Karpas-422 (cell line): ENCODE results near the gene AMPD3. TPM values are rescaled to one million over a fixed set of nuclear protein-coding genes. Genes with fewer than 3 reads are reported as not detected.

ENCODE experiments used
- DNase-seq: peaks from one replicate; pipeline ENCODE4 v3.0.0-alpha.2; 2015
- H2AFZ ChIP-seq: fragments of 200-600 bp; sonication (generic); 2 replicates; pipeline ENCODE4 v1.6.1; 2014; ENCODE audit warnings: antibody characterized with exemption, low read length, mixed read lengths
- H3K27ac ChIP-seq: fragments of 200-600 bp; sonication (generic); 2 replicates; pipeline ENCODE4 v1.5.1; 2014; ENCODE audit warnings: mild to moderate bottlenecking, low read length, moderate library complexity
- H3K27me3 ChIP-seq: fragments of 200-600 bp; sonication (generic); 2 replicates; pipeline ENCODE4 v1.6.1; 2014; ENCODE audit warnings: low read length, mixed read lengths
- H3K36me3 ChIP-seq: fragments of 200-600 bp; sonication (generic); 2 replicates; pipeline ENCODE4 v1.6.1; 2014; ENCODE audit warnings: low read length, mixed read lengths; ENCODE audit not compliant: insufficient read depth
- H3K4me1 ChIP-seq: fragments of 200-600 bp; sonication (generic); 2 replicates; pipeline ENCODE4 v1.6.1; 2014; ENCODE audit warnings: mild to moderate bottlenecking, low read length, mixed read lengths
- H3K4me2 ChIP-seq: fragments of 200-600 bp; sonication (generic); 2 replicates; pipeline ENCODE4 v1.6.1; 2014; ENCODE audit warnings: low read length, low read depth, mild to moderate bottlenecking; ENCODE audit not compliant: poor library complexity, severe bottlenecking
- H3K4me3 ChIP-seq: fragments of 200-600 bp; sonication (generic); 2 replicates; pipeline ENCODE4 v1.5.1; 2014; ENCODE audit warnings: mild to moderate bottlenecking, antibody characterized with exemption, low read length, mixed read lengths
- H3K79me2 ChIP-seq: fragments of 200-600 bp; sonication (generic); 2 replicates; pipeline ENCODE4 v1.6.1; 2014; ENCODE audit warnings: mild to moderate bottlenecking, low read length, mixed read lengths
- H3K9ac ChIP-seq: fragments of 200-600 bp; sonication (generic); 2 replicates; pipeline ENCODE4 v1.6.0; 2014; ENCODE audit warnings: low read length
- H3K9me2 ChIP-seq: fragments of 200-600 bp; sonication (generic), shearing (Covaris generic); replicated peaks from 2 replicates; pipeline ENCODE4 v1.6.0; 2014; ENCODE audit warnings: mild to moderate bottlenecking, low read length, moderate library complexity; ENCODE audit not compliant: insufficient read depth
- H3K9me3 ChIP-seq: fragments of 300-700, 200-600 bp; sonication (generic); 2 replicates; pipeline ENCODE4 v1.6.1; 2014; ENCODE audit warnings: low read length, mixed read lengths
- H4K20me1 ChIP-seq: fragments of 200-600 bp; sonication (generic); 2 replicates; pipeline ENCODE4 v1.6.1; 2014; ENCODE audit warnings: mild to moderate bottlenecking, antibody characterized with exemption, low read length, low read depth; ENCODE audit not compliant: insufficient read depth
- total RNA-seq: library from RNA; depleted of rRNA; stranded (reverse); fragments of >200 nt; shearing (Covaris generic); gene quantifications from 2 replicates; pipeline ENCODE4 v1.2.3, GENCODE V29; 2014; ENCODE audit warnings: low replicate concordance

Gene AMPD3
- total RNA-seq, 1 experiment from 2014 or later, result 12.5 TPM

DNA sequence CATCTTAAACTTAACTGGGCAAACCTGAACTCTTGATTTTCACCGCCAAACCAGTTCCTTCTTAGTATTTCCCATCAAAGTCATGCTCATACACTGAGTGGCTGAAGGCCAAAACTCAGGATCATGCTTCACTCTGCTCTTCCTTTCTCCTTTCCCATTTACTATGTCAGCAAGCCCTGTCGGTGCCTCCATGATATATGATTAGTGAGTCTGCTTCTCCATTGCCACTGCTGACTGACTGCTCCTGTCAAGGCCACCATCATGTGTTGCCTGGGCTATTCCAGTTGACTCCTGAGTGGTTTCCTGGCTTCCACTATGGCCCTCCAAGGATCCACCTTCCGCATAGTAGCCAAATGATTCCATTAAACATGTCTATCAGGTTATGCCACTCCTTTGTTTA lies 42.8 kb upstream of the AMPD3 start:
- H4K20me1 ChIP-seq, result no peaks in the 10 kb centered on the region
- no peaks in the 10 kb centered on the region for H3K9me3 ChIP-seq
- H3K9me2 ChIP-seq, result no peaks in the 10 kb centered on the region
- no peaks in the 10 kb centered on the region for H3K27me3 ChIP-seq
- no peak overlapping the region for H2AFZ ChIP-seq
- no peaks in the 10 kb centered on the region for H3K79me2 ChIP-seq
- no peak overlapping the region for H3K27ac ChIP-seq
- no peak overlapping the region for H3K4me3 ChIP-seq
- no peaks in the 10 kb centered on the region for H3K36me3 ChIP-seq
- no peak overlapping the region for H3K9ac ChIP-seq
- H3K4me1 ChIP-seq, result peaks cover 8% of the 10 kb centered on the region
- no peak overlapping the region for H3K4me2 ChIP-seq
- DNase-seq, result no peak

DNA sequence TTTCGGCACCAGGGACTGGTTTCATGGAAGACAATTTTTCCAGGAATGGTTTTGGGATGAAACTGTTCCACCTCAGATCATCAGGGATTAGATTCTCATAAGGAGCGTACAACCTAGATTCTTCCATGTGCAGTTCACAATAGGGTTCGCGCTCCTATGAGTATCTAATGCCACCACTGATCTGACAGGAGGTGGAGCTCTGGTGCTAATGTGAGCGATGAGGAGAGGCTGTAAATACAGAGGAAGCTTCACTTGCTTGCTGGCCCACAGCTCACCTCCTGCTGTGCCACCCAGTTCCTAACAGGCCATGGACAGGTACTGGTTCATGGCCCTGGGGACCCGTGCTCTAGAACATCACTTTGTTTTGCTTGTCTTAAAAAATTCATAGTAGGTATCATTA lies 41.8 kb upstream of the AMPD3 start:
- Histone ChIP-seq H3K4me3 (no peak overlapping the region), H3K27me3 (no peaks in the 10 kb centered on the region), H3K27ac (no peak overlapping the region), H3K4me2 (no peak overlapping the region), H3K9me2 (no peaks in the 10 kb centered on the region), H3K36me3 (no peaks in the 10 kb centered on the region), H3K9ac (no peak overlapping the region), H3K4me1 (no peaks in the 10 kb centered on the region), H3K9me3 (no peaks in the 10 kb centered on the region), H2AFZ (no peak overlapping the region), H4K20me1 (no peaks in the 10 kb centered on the region), H3K79me2 (no peaks in the 10 kb centered on the region)
- DNase-seq, result peak; percentile 73

DNA sequence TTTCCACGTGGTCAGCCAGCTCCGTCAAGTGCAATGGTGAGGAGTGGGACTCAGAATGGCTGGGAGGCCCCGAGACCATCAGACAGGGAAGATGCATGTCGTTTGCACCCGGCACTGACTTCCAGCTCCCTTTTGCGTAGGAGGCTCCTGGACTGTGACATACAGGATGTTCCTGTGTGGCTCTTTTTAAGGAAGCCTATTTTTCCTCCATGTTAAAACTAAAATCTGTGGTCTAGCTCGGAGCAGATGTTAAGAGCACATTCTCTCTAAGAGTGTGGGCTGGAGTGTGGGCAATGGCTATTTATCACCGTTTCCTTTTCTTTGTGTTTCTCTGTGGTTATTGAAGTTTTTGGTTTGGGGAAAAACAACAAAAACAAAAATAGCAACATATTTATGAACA lies 40.9 kb upstream of the AMPD3 start:
- Histone ChIP-seq H3K9ac (no peak overlapping the region), H2AFZ (no peak overlapping the region), H3K4me2 (no peak overlapping the region), H3K4me3 (no peak overlapping the region), H3K27me3 (no peaks in the 10 kb centered on the region), H3K9me3 (no peaks in the 10 kb centered on the region), H3K27ac (no peak overlapping the region), H3K79me2 (no peaks in the 10 kb centered on the region), H4K20me1 (no peaks in the 10 kb centered on the region), H3K36me3 (no peaks in the 10 kb centered on the region), H3K9me2 (no peaks in the 10 kb centered on the region), H3K4me1 (no peaks in the 10 kb centered on the region)
- no peak for DNase-seq

DNA sequence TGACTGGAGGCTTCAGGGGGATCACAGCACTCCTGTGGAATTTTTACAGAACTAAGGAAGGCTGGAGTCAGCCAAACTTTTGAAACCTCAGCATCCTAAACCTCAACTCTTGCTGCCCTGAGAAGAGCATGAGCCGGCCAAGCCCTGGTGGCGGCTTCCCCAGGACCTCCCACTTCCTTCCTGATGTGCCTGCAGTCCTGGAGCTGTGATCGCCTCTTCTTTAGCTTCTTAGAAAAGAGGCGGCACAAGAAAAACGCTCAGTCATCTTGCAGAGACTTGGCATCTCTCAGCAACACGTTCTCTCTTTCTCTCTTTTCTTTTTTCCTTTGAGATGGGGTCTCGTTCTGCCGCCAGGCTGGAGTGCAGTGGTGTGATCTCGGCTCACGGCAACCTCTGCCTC lies 40.4 kb upstream of the AMPD3 start:
- H3K4me2 ChIP-seq, result no peak overlapping the region
- H2AFZ ChIP-seq, result no peak overlapping the region
- H3K4me3 ChIP-seq, result no peak overlapping the region

DNA sequence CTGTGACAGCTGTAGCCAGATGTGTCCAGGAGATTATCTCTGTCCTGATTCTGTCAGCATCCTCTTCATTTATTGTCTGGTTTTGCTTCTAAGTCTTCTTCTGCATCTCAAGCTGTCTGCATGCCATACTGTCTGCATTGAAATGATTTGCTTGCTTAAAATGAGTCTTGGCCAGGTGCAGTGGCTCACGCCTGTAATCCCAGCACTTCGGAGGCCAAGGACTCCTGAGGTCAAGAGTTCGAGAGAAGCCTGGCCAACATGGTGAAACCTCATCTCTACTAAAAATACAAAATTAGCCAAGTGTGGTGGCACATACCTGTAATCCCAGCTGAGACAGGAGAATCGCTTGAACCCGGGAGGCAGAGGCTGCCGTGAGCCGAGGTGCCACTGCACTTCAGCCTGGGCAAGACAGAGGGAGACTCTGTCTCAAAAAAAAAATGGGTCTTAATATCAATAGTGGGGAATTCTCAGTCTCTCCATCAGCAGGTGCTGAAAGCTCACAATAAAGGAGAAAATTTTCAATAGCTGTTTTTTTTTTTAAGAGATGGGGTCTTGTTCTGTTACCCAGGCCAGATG lies 39.2 kb upstream of the AMPD3 start:
- no peaks in the 10 kb centered on the region for H3K9me3 ChIP-seq
- no peaks in the 10 kb centered on the region for H4K20me1 ChIP-seq
- H3K4me2 ChIP-seq, result no peak overlapping the region
- H3K9me2 ChIP-seq, result no peaks in the 10 kb centered on the region
- H3K27ac ChIP-seq, result no peak overlapping the region
- no peaks in the 10 kb centered on the region for H3K79me2 ChIP-seq
- no peaks in the 10 kb centered on the region for H3K4me1 ChIP-seq
- no peak for DNase-seq
- no peaks in the 10 kb centered on the region for H3K27me3 ChIP-seq
- no peak overlapping the region for H3K9ac ChIP-seq
- no peak overlapping the region for H3K4me3 ChIP-seq
- H3K36me3 ChIP-seq, result no peaks in the 10 kb centered on the region
- no peak overlapping the region for H2AFZ ChIP-seq

More for the DNA sequence above, 40.4 kb upstream of the AMPD3 start:
- H3K4me1 ChIP-seq, result no peaks in the 10 kb centered on the region
- no peaks in the 10 kb centered on the region for H3K9me3 ChIP-seq
- no peak overlapping the region for H3K9ac ChIP-seq
- H3K27me3 ChIP-seq, result no peaks in the 10 kb centered on the region
- H4K20me1 ChIP-seq, result no peaks in the 10 kb centered on the region
- H3K79me2 ChIP-seq, result no peaks in the 10 kb centered on the region
- H3K27ac ChIP-seq, result no peak overlapping the region
- H3K9me2 ChIP-seq, result no peaks in the 10 kb centered on the region
- no peak for DNase-seq
- no peaks in the 10 kb centered on the region for H3K36me3 ChIP-seq

DNA sequence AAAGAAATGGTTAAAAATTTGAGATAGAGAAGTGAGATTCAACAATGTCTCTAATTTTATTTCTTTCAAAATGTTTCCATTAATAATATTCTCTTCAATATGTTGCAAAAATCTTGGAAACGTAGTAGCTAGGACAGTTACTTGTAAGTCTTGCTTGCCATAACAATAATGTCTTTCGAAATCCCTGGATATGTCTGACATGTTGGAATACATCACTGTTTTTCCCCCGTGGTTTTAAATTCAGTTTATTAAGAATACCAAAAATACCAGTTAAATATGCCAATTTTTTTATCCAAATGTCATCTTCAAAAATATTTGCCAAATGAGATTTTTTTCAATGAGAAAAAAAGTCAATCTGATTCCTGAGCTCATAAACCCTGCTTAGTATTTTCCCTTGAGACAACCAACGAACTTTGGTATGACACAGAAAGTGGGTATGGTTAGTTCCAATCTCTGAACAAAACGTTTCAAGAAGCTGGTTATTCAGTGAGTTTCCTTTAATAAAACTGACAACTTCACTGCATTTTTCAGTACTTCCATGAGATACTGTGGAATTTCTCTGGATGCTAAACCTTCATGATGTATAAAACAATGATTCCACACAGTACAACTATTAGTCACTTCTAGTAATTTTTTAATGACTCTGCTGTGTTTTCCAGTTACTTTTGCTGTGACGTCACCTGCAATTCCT lies 36.7 kb upstream of the AMPD3 start:
- Histone ChIP-seq H3K4me3 (no peak overlapping the region), H3K27me3 (no peaks in the 10 kb centered on the region), H3K79me2 (no peaks in the 10 kb centered on the region), H3K9me2 (no peaks in the 10 kb centered on the region), H4K20me1 (no peaks in the 10 kb centered on the region), H3K4me1 (no peaks in the 10 kb centered on the region), H3K36me3 (no peaks in the 10 kb centered on the region), H3K9me3 (no peaks in the 10 kb centered on the region), H3K27ac (no peak overlapping the region), H2AFZ (no peak overlapping the region), H3K4me2 (no peak overlapping the region), H3K9ac (no peak overlapping the region)
- DNase-seq, result no peak

DNA sequence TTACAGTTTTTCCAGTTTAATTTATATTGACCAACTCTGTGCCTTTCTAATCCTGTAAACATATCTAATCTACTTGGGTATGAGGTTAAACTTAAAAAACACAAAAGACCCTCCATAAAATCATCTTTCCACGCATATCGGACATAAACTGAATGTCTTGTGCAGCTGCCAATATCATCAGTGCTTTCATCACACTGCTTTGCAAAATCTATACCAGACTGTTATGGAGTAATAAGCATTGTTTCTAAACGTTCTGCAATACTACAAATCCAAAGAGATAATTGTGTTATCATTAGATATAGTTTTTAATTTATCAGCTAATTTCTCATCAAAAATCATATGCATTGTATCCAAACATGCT lies 36.1 kb upstream of the AMPD3 start:
- no peak overlapping the region for H3K4me2 ChIP-seq
- no peaks in the 10 kb centered on the region for H3K27me3 ChIP-seq
- H3K79me2 ChIP-seq, result no peaks in the 10 kb centered on the region
- DNase-seq, result no peak
- no peaks in the 10 kb centered on the region for H3K9me2 ChIP-seq
- no peak overlapping the region for H2AFZ ChIP-seq
- no peaks in the 10 kb centered on the region for H3K9me3 ChIP-seq
- no peak overlapping the region for H3K27ac ChIP-seq
- no peak overlapping the region for H3K4me3 ChIP-seq
- no peaks in the 10 kb centered on the region for H4K20me1 ChIP-seq
- H3K36me3 ChIP-seq, result no peaks in the 10 kb centered on the region
- no peak overlapping the region for H3K9ac ChIP-seq
- H3K4me1 ChIP-seq, result no peaks in the 10 kb centered on the region

DNA sequence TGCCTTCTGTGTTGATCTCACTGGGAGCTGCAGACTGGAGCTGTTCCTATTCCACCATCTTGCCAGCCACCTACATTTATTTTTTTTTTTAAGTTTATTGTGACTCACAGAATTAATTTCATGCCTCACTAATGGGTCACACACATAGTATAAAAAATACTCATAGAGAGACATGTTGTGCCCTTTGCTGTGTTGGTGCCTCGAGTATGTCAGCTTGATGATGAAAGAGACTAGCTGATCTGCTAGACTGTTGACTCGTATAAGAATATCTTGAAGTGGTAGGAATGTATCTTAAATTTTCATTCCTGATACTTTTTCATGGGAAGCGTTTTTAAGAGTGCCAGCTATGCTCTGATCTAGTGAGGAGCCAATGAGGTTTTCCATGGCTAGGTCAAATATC lies 28.6 kb upstream of the AMPD3 start:
- Histone ChIP-seq H3K4me2 (no peak overlapping the region), H3K9me3 (no peaks in the 10 kb centered on the region), H3K9ac (no peak overlapping the region), H3K27ac (no peak overlapping the region), H3K9me2 (no peaks in the 10 kb centered on the region), H3K27me3 (no peaks in the 10 kb centered on the region), H3K4me3 (no peak overlapping the region), H3K36me3 (no peaks in the 10 kb centered on the region), H3K79me2 (no peaks in the 10 kb centered on the region), H2AFZ (no peak overlapping the region), H3K4me1 (no peaks in the 10 kb centered on the region), H4K20me1 (no peaks in the 10 kb centered on the region)
- DNase-seq, result no peak
